HepG2 (cell line): Measurements from ENCODE around the gene SCN4B. TPM values are rescaled to one million over a fixed set of nuclear protein-coding genes. Genes with fewer than 3 reads are reported as not detected.

Experiments used
- AHR ChIP-seq: IDR thresholded peaks from 2 replicates; pipeline ENCODE4 v1.6.1; 2018; ENCODE audit warnings: missing genetic modification reagents, missing compliant biosample characterization
- FOSL1 ChIP-seq: sonication (generic); formaldehyde crosslinking; IDR thresholded peaks from 2 replicates; pipeline ENCODE4 v1.9.0; 2021; ENCODE audit warnings: missing genetic modification reagents, borderline replicate concordance
- HNRNPK ChIP-seq: fragments of 200-400 bp; formaldehyde crosslinking; IDR thresholded peaks from 2 replicates; pipeline ENCODE4 v1.6.1; 2018; ENCODE audit warnings: low read length, low read depth, moderate library complexity, mild to moderate bottlenecking; ENCODE audit not compliant: poor library complexity, severe bottlenecking
- MBNL3 ChIP-seq: fragments of 250-450 bp; sonication (Bioruptor Pico); conservative IDR thresholded peaks from 2 replicates; pipeline ENCODE4 v1.8.0; 2022; ENCODE audit warnings: mild to moderate bottlenecking, inconsistent platforms
- MEF2D ChIP-seq: sonication (generic); formaldehyde crosslinking; IDR thresholded peaks from 2 replicates; pipeline ENCODE4 v1.5.1; 2020; ENCODE audit warnings: mild to moderate bottlenecking, missing genetic modification reagents
- NR2F2 ChIP-seq: IDR thresholded peaks from 2 replicates; pipeline ENCODE4 v1.6.1; 2012; ENCODE audit warnings: low read depth, inconsistent platforms, borderline replicate concordance
- RAD51 ChIP-seq: fragments of 450-650 bp; IDR thresholded peaks from 2 replicates; pipeline ENCODE4 v1.6.1; 2016; ENCODE audit warnings: borderline replicate concordance
- SMAD1 ChIP-seq: sonication (generic); formaldehyde crosslinking; IDR thresholded peaks from 2 replicates; pipeline ENCODE4 v1.4.0; 2020; ENCODE audit warnings: missing genetic modification reagents, low read depth, mild to moderate bottlenecking, borderline replicate concordance
- SP5 ChIP-seq: IDR thresholded peaks from 2 replicates; pipeline ENCODE4 v1.6.1; 2016; ENCODE audit warnings: low read depth, borderline replicate concordance
- TARDBP ChIP-seq: sonication (generic); formaldehyde crosslinking; IDR thresholded peaks from 2 replicates; pipeline ENCODE4 v1.8.0; 2022; ENCODE audit warnings: mild to moderate bottlenecking, missing genetic modification reagents
- TSC22D2 ChIP-seq: sonication (generic); formaldehyde crosslinking; IDR thresholded peaks from 2 replicates; pipeline ENCODE4 v1.5.1; 2020; ENCODE audit warnings: missing genetic modification reagents, mild to moderate bottlenecking, borderline replicate concordance
- ZNF34 ChIP-seq: sonication (generic); formaldehyde crosslinking; IDR thresholded peaks from 2 replicates; pipeline ENCODE4 v1.4.0; 2020; ENCODE audit warnings: mild to moderate bottlenecking, missing genetic modification reagents, borderline replicate concordance
- ZNF451 ChIP-seq: sonication (generic); formaldehyde crosslinking; IDR thresholded peaks from 2 replicates; pipeline ENCODE4 v1.5.0; 2020; ENCODE audit warnings: mild to moderate bottlenecking, missing genetic modification reagents
- ZNF556 ChIP-seq: sonication (generic); formaldehyde crosslinking; IDR thresholded peaks from 2 replicates; pipeline ENCODE4 v1.4.0; 2020; ENCODE audit warnings: mild to moderate bottlenecking, missing genetic modification reagents, borderline replicate concordance
- ZNF652 ChIP-seq: IDR thresholded peaks from 2 replicates; pipeline ENCODE4 v1.6.1; 2016; ENCODE audit warnings: low read depth, borderline replicate concordance
- ZSCAN21 ChIP-seq: sonication (generic); formaldehyde crosslinking; IDR thresholded peaks from 2 replicates; pipeline ENCODE4 v1.8.0; 2022; ENCODE audit warnings: mild to moderate bottlenecking, missing genetic modification reagents, moderate library complexity, borderline replicate concordance
- ZZZ3 ChIP-seq: sonication (generic); formaldehyde crosslinking; IDR thresholded peaks from 2 replicates; pipeline ENCODE4 v1.4.0; 2020; ENCODE audit warnings: missing genetic modification reagents, mild to moderate bottlenecking, borderline replicate concordance
- polyA plus RNA-seq, 8 experiments: library from polyadenylated mRNA; depleted of rRNA in 3 of 8; stranded (reverse) in 7 of 8; unstranded in 1 of 8; fragments of >200 nt; fragmentation: Illumina TruSeq in 4 of 8; extraction: Trizol in 4 of 8; gene quantifications; 2 replicates each; pipeline versions ENCODE4 v1.2.1 to v1.2.3, GENCODE V29; 2011 to 2016; ENCODE audit warnings: low read depth in 4 of 8, missing spikeins in 1 of 8, mixed read lengths in 1 of 8; ENCODE audit not compliant: insufficient read depth in 1 of 8
- total RNA-seq, 5 experiments: library from RNA; depleted of rRNA; stranded (reverse); fragments of >200 nt; fragmentation: Illumina TruSeq; extraction: Trizol; gene quantifications; 2 replicates each; pipeline ENCODE4 v1.2.3, GENCODE V29; 2016; ENCODE audit warnings: low read depth in 1 of 5
- TF ChIP-seq, protein P1 (sequence below): sonication (generic); formaldehyde crosslinking; IDR thresholded peaks from 2 replicates; pipeline ENCODE4 v1.4.0; 2020; ENCODE audit warnings: mild to moderate bottlenecking, low read depth, missing genetic modification reagents
- TF ChIP-seq, protein P2 (sequence below): fragments of 450-650 bp; IDR thresholded peaks from 2 replicates; pipeline ENCODE4 v1.6.1; 2016
- TF ChIP-seq, protein P3 (sequence below): sonication (generic); formaldehyde crosslinking; IDR thresholded peaks from 2 replicates; pipeline ENCODE4 v1.4.0; 2020; ENCODE audit warnings: missing genetic modification reagents, borderline replicate concordance
- TF ChIP-seq, protein P4 (sequence below): sonication (generic); formaldehyde crosslinking; IDR thresholded peaks from 2 replicates; pipeline ENCODE4 v1.8.0; 2022; ENCODE audit warnings: mild to moderate bottlenecking, missing genetic modification reagents, borderline replicate concordance

The SCN4B gene
- total and polyA plus RNA-seq, 2 of the 13 experiments (the other 11 are each of a cell fraction or from before 2014, with no cell fraction given): 0.04 to 0.29 TPM

DNA sequence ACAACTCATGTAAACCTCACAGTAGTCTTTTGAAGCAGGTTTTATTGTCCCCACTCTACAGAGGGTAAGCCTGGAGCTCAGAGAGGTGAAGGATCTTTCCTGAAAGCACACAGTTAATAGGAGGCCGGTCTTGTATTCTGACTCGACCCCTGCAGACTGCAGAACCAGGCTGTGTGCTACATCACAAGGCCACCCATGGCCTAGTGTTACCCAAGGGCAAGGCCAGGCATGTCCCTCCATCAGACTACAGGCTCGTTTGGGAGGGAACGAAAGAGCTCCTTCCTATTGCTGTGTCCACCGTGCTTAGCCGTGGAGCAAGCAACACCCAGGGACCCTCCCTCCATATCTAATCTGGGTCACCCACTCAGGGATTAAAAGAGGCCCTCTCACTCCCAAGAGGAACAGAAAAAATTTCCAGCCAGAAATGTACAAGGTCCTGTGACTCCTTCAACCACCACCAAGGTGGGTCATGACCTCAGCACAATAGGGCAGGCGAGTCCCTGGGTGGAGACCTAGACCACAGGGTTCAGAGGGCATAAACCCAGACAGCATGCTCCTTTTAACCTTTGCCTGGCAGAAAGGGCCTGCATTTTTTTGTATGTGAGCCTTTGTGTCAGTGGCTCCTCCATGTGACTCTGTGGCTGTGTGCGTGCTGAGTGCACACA lies 59.6 kb downstream of the SCN4B start (continued):
- TF ChIP-seq, protein P1, sequence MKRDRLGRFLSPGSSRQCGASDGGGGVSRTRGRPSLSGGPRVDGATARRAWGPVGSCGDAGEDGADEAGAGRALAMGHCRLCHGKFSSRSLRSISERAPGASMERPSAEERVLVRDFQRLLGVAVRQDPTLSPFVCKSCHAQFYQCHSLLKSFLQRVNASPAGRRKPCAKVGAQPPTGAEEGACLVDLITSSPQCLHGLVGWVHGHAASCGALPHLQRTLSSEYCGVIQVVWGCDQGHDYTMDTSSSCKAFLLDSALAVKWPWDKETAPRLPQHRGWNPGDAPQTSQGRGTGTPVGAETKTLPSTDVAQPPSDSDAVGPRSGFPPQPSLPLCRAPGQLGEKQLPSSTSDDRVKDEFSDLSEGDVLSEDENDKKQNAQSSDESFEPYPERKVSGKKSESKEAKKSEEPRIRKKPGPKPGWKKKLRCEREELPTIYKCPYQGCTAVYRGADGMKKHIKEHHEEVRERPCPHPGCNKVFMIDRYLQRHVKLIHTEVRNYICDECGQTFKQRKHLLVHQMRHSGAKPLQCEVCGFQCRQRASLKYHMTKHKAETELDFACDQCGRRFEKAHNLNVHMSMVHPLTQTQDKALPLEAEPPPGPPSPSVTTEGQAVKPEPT: no peak
- no peak for TF ChIP-seq TSC22D2 (CRISPR knock-in tag)
- TF ChIP-seq NR2F2: peak; percentile 94
- 0 out of 2 replicates have a peak, but pooled peaks have one; percentile 25 for TF ChIP-seq MEF2D (CRISPR knock-in tag)
- 0 out of 2 replicates have a peak, but pooled peaks have one; percentile 64 for TF ChIP-seq SP5 (CRISPR knock-in tag)
- TF ChIP-seq, protein P2, sequence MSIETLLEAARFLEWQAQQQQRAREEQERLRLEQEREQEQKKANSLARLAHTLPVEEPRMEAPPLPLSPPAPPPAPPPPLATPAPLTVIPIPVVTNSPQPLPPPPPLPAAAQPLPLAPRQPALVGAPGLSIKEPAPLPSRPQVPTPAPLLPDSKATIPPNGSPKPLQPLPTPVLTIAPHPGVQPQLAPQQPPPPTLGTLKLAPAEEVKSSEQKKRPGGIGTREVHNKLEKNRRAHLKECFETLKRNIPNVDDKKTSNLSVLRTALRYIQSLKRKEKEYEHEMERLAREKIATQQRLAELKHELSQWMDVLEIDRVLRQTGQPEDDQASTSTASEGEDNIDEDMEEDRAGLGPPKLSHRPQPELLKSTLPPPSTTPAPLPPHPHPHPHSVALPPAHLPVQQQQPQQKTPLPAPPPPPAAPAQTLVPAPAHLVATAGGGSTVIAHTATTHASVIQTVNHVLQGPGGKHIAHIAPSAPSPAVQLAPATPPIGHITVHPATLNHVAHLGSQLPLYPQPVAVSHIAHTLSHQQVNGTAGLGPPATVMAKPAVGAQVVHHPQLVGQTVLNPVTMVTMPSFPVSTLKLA: no peak
- no peak for TF ChIP-seq ZZZ3 (CRISPR knock-in tag)
- TF ChIP-seq ZNF451 (CRISPR knock-in tag): no peak
- no peak for TF ChIP-seq HNRNPK
- no peak for TF ChIP-seq MBNL3 (CRISPR knock-in tag)
- no peak for TF ChIP-seq ZNF556 (CRISPR knock-in tag)
- TF ChIP-seq, protein P3, sequence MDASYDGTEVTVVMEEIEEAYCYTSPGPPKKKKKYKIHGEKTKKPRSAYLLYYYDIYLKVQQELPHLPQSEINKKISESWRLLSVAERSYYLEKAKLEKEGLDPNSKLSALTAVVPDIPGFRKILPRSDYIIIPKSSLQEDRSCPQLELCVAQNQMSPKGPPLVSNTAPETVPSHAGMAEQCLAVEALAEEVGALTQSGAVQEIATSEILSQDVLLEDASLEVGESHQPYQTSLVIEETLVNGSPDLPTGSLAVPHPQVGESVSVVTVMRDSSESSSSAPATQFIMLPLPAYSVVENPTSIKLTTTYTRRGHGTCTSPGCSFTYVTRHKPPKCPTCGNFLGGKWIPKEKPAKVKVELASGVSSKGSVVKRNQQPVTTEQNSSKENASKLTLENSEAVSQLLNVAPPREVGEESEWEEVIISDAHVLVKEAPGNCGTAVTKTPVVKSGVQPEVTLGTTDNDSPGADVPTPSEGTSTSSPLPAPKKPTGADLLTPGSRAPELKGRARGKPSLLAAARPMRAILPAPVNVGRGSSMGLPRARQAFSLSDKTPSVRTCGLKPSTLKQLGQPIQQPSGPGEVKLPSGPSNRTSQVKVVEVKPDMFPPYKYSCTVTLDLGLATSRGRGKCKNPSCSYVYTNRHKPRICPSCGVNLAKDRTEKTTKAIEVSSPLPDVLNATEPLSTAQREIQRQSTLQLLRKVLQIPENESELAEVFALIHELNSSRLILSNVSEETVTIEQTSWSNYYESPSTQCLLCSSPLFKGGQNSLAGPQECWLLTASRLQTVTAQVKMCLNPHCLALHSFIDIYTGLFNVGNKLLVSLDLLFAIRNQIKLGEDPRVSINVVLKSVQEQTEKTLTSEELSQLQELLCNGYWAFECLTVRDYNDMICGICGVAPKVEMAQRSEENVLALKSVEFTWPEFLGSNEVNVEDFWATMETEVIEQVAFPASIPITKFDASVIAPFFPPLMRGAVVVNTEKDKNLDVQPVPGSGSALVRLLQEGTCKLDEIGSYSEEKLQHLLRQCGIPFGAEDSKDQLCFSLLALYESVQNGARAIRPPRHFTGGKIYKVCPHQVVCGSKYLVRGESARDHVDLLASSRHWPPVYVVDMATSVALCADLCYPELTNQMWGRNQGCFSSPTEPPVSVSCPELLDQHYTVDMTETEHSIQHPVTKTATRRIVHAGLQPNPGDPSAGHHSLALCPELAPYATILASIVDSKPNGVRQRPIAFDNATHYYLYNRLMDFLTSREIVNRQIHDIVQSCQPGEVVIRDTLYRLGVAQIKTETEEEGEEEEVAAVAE (CRISPR knock-in tag): no peak
- TF ChIP-seq, protein P4, sequence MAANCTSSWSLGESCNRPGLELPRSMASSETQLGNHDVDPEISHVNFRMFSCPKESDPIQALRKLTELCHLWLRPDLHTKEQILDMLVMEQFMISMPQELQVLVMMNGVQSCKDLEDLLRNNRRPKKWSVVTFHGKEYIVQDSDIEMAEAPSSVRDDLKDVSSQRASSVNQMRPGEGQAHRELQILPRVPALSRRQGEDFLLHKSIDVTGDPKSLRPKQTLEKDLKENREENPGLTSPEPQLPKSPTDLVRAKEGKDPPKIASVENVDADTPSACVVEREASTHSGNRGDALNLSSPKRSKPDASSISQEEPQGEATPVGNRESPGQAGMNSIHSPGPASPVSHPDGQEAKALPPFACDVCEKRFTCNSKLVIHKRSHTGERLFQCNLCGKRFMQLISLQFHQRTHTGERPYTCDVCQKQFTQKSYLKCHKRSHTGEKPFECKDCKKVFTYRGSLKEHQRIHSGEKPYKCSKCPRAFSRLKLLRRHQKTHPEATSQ (CRISPR knock-in tag): no peak
- no peak for TF ChIP-seq ZNF34 (CRISPR knock-in tag)
- no peak for TF ChIP-seq AHR
- TF ChIP-seq SMAD1 (CRISPR knock-in tag): no peak
- peak; percentile 74 for TF ChIP-seq ZNF652
- TF ChIP-seq TARDBP (CRISPR knock-in tag): no peak
- no peak for TF ChIP-seq ZSCAN21 (CRISPR knock-in tag)
- no peak for TF ChIP-seq FOSL1 (CRISPR knock-in tag)
- no peak for TF ChIP-seq RAD51
